ENCODE data around the gene KIN. TPM values are rescaled to one million over a fixed set of nuclear protein-coding genes. Genes with fewer than 3 reads are reported as not detected.

Gene KIN
- total and polyA plus RNA-seq, 9 donors: 7.4 to 14.6 (median 11.4) TPM

DNA sequence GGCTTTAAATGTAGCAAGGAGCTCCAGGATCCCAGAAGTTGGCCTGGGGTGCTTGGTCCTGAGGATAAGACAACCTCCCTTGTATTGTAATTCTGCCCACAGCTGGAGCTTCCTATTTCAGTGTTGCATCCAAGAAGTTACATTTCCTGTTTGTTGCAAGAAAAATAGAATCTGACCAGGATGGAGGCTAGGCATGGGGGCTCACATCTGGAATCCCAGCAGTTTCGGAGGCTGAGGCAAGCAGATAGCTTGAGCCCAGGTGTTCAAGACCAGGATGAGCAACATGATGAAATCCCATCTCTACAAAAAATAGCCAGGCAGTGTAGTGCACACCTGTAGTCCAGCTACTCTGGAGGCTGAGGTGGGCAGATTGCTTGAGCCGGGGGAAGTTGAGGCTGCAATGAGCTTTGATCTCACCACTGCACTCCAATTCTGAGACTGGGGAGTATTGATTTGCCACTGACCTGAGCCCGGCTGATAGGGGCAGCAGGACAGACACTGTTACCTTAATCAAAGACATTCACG, 85.4 kb downstream of the KIN start:
- no peak overlapping the region for H3K27ac ChIP-seq
- intact Hi-C loops (cut with DNase I): no loop called here
- no peak for DNase-seq
- no peaks in the 10 kb centered on the region for H3K36me3 ChIP-seq
- H3K4me3 ChIP-seq: no peak overlapping the region
- TF ChIP-seq EP300 (IDR thresholded peaks at IDR 0.05) (no peak), POLR2A (IDR thresholded peaks at IDR 0.05) (no peak)
- TF ChIP-seq, protein P1, sequence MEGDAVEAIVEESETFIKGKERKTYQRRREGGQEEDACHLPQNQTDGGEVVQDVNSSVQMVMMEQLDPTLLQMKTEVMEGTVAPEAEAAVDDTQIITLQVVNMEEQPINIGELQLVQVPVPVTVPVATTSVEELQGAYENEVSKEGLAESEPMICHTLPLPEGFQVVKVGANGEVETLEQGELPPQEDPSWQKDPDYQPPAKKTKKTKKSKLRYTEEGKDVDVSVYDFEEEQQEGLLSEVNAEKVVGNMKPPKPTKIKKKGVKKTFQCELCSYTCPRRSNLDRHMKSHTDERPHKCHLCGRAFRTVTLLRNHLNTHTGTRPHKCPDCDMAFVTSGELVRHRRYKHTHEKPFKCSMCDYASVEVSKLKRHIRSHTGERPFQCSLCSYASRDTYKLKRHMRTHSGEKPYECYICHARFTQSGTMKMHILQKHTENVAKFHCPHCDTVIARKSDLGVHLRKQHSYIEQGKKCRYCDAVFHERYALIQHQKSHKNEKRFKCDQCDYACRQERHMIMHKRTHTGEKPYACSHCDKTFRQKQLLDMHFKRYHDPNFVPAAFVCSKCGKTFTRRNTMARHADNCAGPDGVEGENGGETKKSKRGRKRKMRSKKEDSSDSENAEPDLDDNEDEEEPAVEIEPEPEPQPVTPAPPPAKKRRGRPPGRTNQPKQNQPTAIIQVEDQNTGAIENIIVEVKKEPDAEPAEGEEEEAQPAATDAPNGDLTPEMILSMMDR (IDR thresholded peaks at IDR 0.05): no peak
- WGBS, 3 donors: 72 to 78% (median 76%) methylated on average over 4 of the region's 4 CpGs
- no peaks in the 10 kb centered on the region for H3K9me3 ChIP-seq
- H3K27me3 ChIP-seq: no peaks in the 10 kb centered on the region
- no peaks in the 10 kb centered on the region for H3K4me1 ChIP-seq (ENCODE audit: insufficient read depth)

DNA sequence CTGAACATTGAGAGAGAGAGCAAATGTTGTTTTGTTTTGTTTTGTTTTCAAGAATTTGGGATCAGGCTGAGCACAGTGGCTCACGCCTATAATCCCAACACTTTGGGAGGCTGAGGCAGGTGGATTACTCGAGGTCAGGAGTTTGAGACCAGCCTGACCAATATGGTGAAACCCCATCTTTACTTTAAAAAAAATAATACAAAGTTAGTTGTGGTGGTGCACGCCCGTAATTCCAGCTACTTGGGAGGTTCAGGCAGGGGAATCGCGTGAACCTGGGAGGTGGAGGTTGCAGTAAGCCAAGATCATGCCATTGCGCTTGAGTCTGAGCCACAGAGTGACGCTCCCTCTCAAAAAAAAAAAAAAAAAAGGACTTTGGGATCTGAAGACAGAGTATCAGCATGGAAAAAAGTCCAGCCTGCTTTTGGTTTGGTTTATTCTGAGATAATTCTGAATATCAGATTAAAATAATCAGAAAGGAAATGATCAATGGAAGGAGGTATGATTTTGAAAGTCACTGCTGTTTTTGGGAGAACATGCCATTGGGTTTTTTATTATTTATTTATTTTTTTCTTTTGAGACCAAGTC, 86.5 kb downstream of the KIN start:
- Histone ChIP-seq H3K27ac (no peak overlapping the region), H3K4me3 (no peak overlapping the region), H3K36me3 (no peaks in the 10 kb centered on the region), H3K4me1 (ENCODE audit: insufficient read depth) (no peaks in the 10 kb centered on the region), H3K9me3 (no peaks in the 10 kb centered on the region), H3K27me3 (no peaks in the 10 kb centered on the region)
- WGBS, 3 donors: 78 to 90% (median 86%) methylated on average over 8 of the region's 8 CpGs
- no peak for DNase-seq
- TF ChIP-seq EP300 (IDR thresholded peaks at IDR 0.05): no peak
- no peak for TF ChIP-seq POLR2A (IDR thresholded peaks at IDR 0.05)
- TF ChIP-seq, protein P1 (IDR thresholded peaks at IDR 0.05): no peak
- intact Hi-C loops (cut with DNase I): no loop called here

Other genes starting within 250 kb of the KIN start
- 10 to 100 TPM in 4 of 7 donors, 1 to 10 TPM in 3; 4.8 to 32.2 (median 15.1) TPM for gene ITIH5, start 121.0 kb downstream of the KIN start, total RNA-seq
- gene ITIH5, start 121.0 kb downstream of the KIN start, polyA plus RNA-seq: 10 to 100 TPM; 12.7 to 26.6 TPM
- 1 to 10 TPM in 1 of 7 donors, under 1 TPM in 3, not detected in 3; 0.15 to 1.2 (median 0.39) TPM for gene ITIH2, start 84.7 kb downstream of the KIN start, total RNA-seq
- gene ITIH2, start 84.7 kb downstream of the KIN start, polyA plus RNA-seq: under 1 TPM in 1 of 2 donors, not detected in 1; 0.02 TPM
- 100 to 1,000 TPM; 154 to 214 (median 191) TPM for gene ATP5F1C, start 184 bp upstream of the KIN start, total RNA-seq
- 100 to 1,000 TPM; 179 to 324 TPM for gene ATP5F1C, start 184 bp upstream of the KIN start, polyA plus RNA-seq
- 10 to 100 TPM in 5 of 7 donors, 1 to 10 TPM in 2; 8.0 to 13.7 (median 11.8) TPM for gene TAF3, start 30.5 kb upstream of the KIN start, total RNA-seq
- 10 to 100 TPM in 1 of 2 donors, 1 to 10 TPM in 1; 7.1 to 15.9 TPM for gene TAF3, start 30.5 kb upstream of the KIN start, polyA plus RNA-seq

Data from ovary (tissue), 9 donors.